ENCODE results near the gene CNOT3. TPM values are rescaled to one million over a fixed set of nuclear protein-coding genes. Genes with fewer than 3 reads are reported as not detected.

The CNOT3 gene
- total RNA-seq, 1 donor from 2014 or later = 53.2 TPM

- POLR2A ChIA-PET = interaction anchor here (1.0 kb wide), 1 partner anchor 8 kb away, joined by 3 read pairs; the partner anchor contains the start of genes PRPF31 and TFPT
- Mint-ChIP-seq H3K9me3 (no peaks in the 10 kb centered on the region), H3K27ac (no peak overlapping the region), H3K27me3 (no peaks in the 10 kb centered on the region), H3K4me1 (no peaks in the 10 kb centered on the region), H3K36me3 (ENCODE audit: low read depth) (peaks cover 85% of the 10 kb centered on the region), H3K4me3 (no peak overlapping the region)
- ATAC-seq (ENCODE audit: low read depth) = no peak
- CTCF ChIA-PET = no interaction called here
- no peak for TF ChIP-seq CTCF (IDR thresholded peaks at IDR 0.05)
- DNase-seq = no peak
- intact Hi-C loops (cut with micrococcal nuclease) = no loop called here
Observed at GRCh38 chr19:54123682-54124081, 13.9 kb upstream of the CNOT3 start.

GRCh38 chr19:54124393-54124792 is 13.2 kb upstream of the CNOT3 start:
- no peak overlapping the region for H3K27ac Mint-ChIP-seq
- H3K36me3 Mint-ChIP-seq (ENCODE audit: low read depth) = peaks cover 85% of the 10 kb centered on the region
- TF ChIP-seq CTCF (IDR thresholded peaks at IDR 0.05) = no peak

GRCh38 chr19:54125713-54126112 is 11.8 kb upstream of the CNOT3 start:
- Mint-ChIP-seq H3K4me3 (no peak overlapping the region), H3K4me1 (no peaks in the 10 kb centered on the region), H3K9me3 (no peaks in the 10 kb centered on the region), H3K27ac (no peak overlapping the region), H3K27me3 (no peaks in the 10 kb centered on the region), H3K36me3 (ENCODE audit: low read depth) (peaks cover 79% of the 10 kb centered on the region)
- ATAC-seq (ENCODE audit: low read depth) (no peak), DNase-seq (no peak)
- intact Hi-C loops (cut with micrococcal nuclease) = no loop called here
- no peak for TF ChIP-seq CTCF (IDR thresholded peaks at IDR 0.05)
- POLR2A ChIA-PET = no interaction called here
- CTCF ChIA-PET = no interaction called here

More at GRCh38 chr19:54124393-54124792, 13.2 kb upstream of the CNOT3 start:
- intact Hi-C loops (cut with micrococcal nuclease) = no loop called here
- no peak for ATAC-seq (ENCODE audit: low read depth)
- Mint-ChIP-seq H3K4me3 (no peak overlapping the region), H3K9me3 (no peaks in the 10 kb centered on the region), H3K4me1 (no peaks in the 10 kb centered on the region), H3K27me3 (no peaks in the 10 kb centered on the region)
- ChIA-PET CTCF (no interaction called here), POLR2A (interaction anchor here (1.0 kb wide), 1 partner anchor 9 kb away, joined by 3 read pairs; the partner anchor contains the start of genes PRPF31 and TFPT)
- no peak for DNase-seq

GRCh38 chr19:54127688-54128440 is 9.7 kb upstream of the CNOT3 start:
- H3K36me3 Mint-ChIP-seq (ENCODE audit: low read depth) = peaks cover 75% of the 10 kb centered on the region

GRCh38 chr19:54128441-54128725 is 9.2 kb upstream of the CNOT3 start:
- ATAC-seq (ENCODE audit: low read depth) = no peak
- intact Hi-C loops (cut with micrococcal nuclease) = no loop called here
- DNase-seq = no peak
- Mint-ChIP-seq H3K27ac (no peak overlapping the region), H3K4me3 (no peak overlapping the region), H3K36me3 (ENCODE audit: low read depth) (peaks cover 70% of the 10 kb centered on the region), H3K27me3 (no peaks in the 10 kb centered on the region), H3K9me3 (no peaks in the 10 kb centered on the region), H3K4me1 (no peaks in the 10 kb centered on the region)
- ChIA-PET CTCF (no interaction called here), POLR2A (no interaction called here)
- TF ChIP-seq CTCF (IDR thresholded peaks at IDR 0.05) = no peak

More at GRCh38 chr19:54127688-54128440, 9.7 kb upstream of the CNOT3 start:
- Mint-ChIP-seq H3K27ac (no peak overlapping the region), H3K27me3 (no peaks in the 10 kb centered on the region), H3K9me3 (no peaks in the 10 kb centered on the region), H3K4me3 (no peak overlapping the region), H3K4me1 (no peaks in the 10 kb centered on the region)
- DNase-seq (no peak), ATAC-seq (ENCODE audit: low read depth) (no peak)
- intact Hi-C loops (cut with micrococcal nuclease) = no loop called here
- POLR2A ChIA-PET = no interaction called here
- TF ChIP-seq CTCF (IDR thresholded peaks at IDR 0.05) = no peak
- CTCF ChIA-PET = no interaction called here
